Ascending aorta (tissue), 2 donors: ENCODE data around the gene ABTB2. TPM values are rescaled to one million over a fixed set of nuclear protein-coding genes. Genes with fewer than 3 reads are reported as not detected.

Experiments
- DNase-seq, 2 donors: peaks; one replicate each; pipeline ENCODE4 v3.0.0-alpha.2; 2019; ENCODE audit warnings: low spot score in 2 of 2
- H3K27ac ChIP-seq, 2 donors: fragments of 200-600 bp; sonication (generic); one replicate each; pipeline ENCODE4 v1.5.1; 2016 to 2017; ENCODE audit warnings: mild to moderate bottlenecking in 1 of 2
- H3K27me3 ChIP-seq: fragments of 200-600 bp; sonication (generic); one replicate; pipeline ENCODE4 v1.5.1; 2017
- H3K36me3 ChIP-seq, 2 donors: fragments of 200-600 bp; sonication (generic); one replicate each; pipeline ENCODE4 v1.5.1; 2016
- H3K4me1 ChIP-seq, 2 donors: fragments of 200-600 bp; sonication (generic); one replicate each; pipeline ENCODE4 v1.5.1; 2016 to 2017; ENCODE audit warnings: mild to moderate bottlenecking in 1 of 2
- H3K4me3 ChIP-seq, 2 donors: fragments of 200-600 bp; sonication (generic); one replicate each; pipeline ENCODE4 v1.5.1; 2016 to 2017; ENCODE audit warnings: mild to moderate bottlenecking in 1 of 2
- H3K9me3 ChIP-seq, 2 donors: fragments of 200-600 bp; sonication (generic); one replicate each; pipeline ENCODE4 v1.5.1; 2016
- intact Hi-C: fragments of 100-400 bp; cut with DNase I; formaldehyde crosslinking; loops from one replicate; pipeline ENCODE4 v1.15.1; 2023
- total RNA-seq: library from RNA; depleted of rRNA; stranded (reverse); fragments of >200 nt; gene quantifications from one replicate; pipeline ENCODE4 v1.1.0, GENCODE V29; 2016
- TF ChIP-seq, protein P1 (sequence below), 3 experiments: fragments of 200-600 bp in 2 of 3; fragments of 450-650 bp in 1 of 3; sonication (generic) in 2 of 3; IDR thresholded peaks; one replicate each; pipeline ENCODE4 v1.5.1; 2016 to 2019; ENCODE audit warnings: antibody characterized with exemption in 3 of 3, mild to moderate bottlenecking in 1 of 3, moderate library complexity in 1 of 3

The ABTB2 gene
- total RNA-seq, 1 donor from 2014 or later, result 7.9 TPM

DNA sequence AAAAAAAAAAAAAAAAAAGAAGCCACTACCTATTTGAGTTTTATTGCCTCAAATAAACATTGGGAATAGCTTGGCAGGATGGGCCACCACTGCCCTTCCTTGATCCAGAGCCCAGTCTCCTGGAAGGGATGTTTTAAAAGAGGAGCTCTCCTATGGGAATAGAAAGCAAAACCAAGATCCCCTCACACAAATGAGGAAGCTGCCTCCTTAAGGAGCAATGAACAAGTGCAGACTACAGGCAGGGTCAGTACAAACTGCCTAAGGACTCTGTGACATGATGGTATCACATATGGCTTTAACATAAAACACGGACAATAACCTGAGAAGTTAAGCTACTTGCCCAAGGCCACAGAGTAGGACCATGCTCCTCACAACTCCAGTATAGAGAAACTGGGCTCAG lies 131.6 kb downstream of the ABTB2 start:
- H3K36me3 ChIP-seq, result no peaks in the 10 kb centered on the region
- no peaks in the 10 kb centered on the region for H3K27me3 ChIP-seq
- intact Hi-C loops, result no loop called here
- no peak for DNase-seq
- TF ChIP-seq, protein P1, sequence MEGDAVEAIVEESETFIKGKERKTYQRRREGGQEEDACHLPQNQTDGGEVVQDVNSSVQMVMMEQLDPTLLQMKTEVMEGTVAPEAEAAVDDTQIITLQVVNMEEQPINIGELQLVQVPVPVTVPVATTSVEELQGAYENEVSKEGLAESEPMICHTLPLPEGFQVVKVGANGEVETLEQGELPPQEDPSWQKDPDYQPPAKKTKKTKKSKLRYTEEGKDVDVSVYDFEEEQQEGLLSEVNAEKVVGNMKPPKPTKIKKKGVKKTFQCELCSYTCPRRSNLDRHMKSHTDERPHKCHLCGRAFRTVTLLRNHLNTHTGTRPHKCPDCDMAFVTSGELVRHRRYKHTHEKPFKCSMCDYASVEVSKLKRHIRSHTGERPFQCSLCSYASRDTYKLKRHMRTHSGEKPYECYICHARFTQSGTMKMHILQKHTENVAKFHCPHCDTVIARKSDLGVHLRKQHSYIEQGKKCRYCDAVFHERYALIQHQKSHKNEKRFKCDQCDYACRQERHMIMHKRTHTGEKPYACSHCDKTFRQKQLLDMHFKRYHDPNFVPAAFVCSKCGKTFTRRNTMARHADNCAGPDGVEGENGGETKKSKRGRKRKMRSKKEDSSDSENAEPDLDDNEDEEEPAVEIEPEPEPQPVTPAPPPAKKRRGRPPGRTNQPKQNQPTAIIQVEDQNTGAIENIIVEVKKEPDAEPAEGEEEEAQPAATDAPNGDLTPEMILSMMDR (IDR thresholded peaks at IDR 0.05), result no peak
- no peak overlapping the region for H3K4me3 ChIP-seq
- no peak overlapping the region for H3K27ac ChIP-seq
- peaks cover 5 to 13% of the 10 kb centered on the region in 2 donors for H3K4me1 ChIP-seq
- H3K9me3 ChIP-seq, result no peaks in the 10 kb centered on the region

DNA sequence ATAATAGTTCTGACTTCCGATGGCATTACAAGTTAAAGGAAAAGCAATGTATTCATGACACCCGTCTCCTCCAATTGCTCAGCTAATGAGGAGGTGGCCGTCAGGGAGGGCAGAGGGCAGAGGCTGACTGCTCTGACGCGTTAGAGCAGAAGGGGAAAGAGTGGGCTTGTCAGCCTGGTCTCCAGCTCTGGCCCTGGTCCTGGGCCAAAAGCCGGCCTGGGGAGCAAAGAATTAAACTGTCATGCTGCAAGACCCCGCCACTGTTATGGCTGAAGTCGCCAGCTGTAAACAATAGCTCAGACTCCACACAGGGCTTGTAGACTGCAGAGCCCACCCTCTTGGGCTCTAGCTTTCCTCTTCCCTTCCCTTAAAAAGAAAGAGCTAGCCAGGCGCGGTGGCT lies 132.7 kb downstream of the ABTB2 start:
- Histone ChIP-seq H3K9me3 (no peaks in the 10 kb centered on the region), H3K27ac (no peak overlapping the region), H3K4me3 (no peak overlapping the region), H3K36me3 (no peaks in the 10 kb centered on the region), H3K27me3 (no peaks in the 10 kb centered on the region), H3K4me1 (peaks cover 5 to 13% of the 10 kb centered on the region in 2 donors)
- TF ChIP-seq, protein P1 (IDR thresholded peaks at IDR 0.05), result no peak
- intact Hi-C loops, result no loop called here
- no peak for DNase-seq

DNA sequence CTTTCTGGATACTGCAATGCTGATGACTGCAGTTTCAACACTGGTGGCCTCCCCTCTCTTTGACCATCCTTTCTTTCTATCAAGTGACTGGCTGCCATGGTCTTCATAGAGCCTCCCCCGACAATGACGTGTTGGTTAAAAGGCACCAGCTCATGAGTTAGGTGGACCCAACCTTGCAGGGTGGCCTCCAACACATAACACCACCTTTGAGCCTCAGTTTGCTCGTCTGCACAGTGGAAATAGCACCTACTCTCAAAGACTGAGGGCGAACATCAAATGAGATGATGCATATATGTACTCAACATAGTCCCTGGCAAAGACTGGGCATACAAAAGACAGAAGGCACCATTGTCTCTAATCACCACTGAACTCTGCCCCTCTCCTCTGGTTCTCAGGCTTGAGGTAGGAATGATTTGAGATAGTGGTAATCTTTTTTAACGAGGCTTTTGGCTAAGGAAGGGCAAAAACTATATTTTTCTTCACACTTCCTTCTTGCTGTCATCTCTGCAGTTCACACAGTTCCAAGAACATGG lies 133.3 kb downstream of the ABTB2 start:
- H3K9me3 ChIP-seq, result no peaks in the 10 kb centered on the region
- H3K4me1 ChIP-seq, result peaks cover 5 to 13% of the 10 kb centered on the region in 2 donors
- no peaks in the 10 kb centered on the region for H3K36me3 ChIP-seq
- TF ChIP-seq, protein P1 (IDR thresholded peaks at IDR 0.05), result no peak
- no peak overlapping the region for H3K4me3 ChIP-seq
- H3K27ac ChIP-seq, result no peak overlapping the region
- no peak for DNase-seq
- no peaks in the 10 kb centered on the region for H3K27me3 ChIP-seq
- intact Hi-C loops, result loop anchor here (5.0 kb wide), 1 partner anchor 38 kb away; no protein-coding TSS in a partner anchor

DNA sequence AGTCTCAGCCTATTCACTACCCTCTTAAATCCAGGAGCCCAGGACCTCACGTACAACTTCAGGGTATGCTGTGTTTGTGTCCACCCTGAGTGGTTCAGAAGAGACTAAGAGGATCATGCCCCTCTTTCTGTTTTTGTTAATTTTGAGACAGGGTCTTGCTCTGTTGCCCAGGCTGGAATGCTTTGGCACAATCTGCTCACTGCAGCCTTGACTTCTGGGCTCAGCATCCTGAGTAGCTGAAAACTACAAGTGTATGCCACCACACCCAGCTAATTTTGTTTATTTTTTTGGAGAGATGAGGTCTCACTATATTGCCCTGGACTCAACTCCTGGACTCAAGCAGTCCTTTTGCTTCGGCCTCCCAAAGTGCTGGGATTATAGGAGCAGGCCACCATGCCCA lies 133.9 kb downstream of the ABTB2 start:
- TF ChIP-seq, protein P1 (IDR thresholded peaks at IDR 0.05), result no peak
- H3K27ac ChIP-seq, result no peak overlapping the region
- no peaks in the 10 kb centered on the region for H3K27me3 ChIP-seq
- no peak overlapping the region for H3K4me3 ChIP-seq
- intact Hi-C loops, result loop anchor here (5.0 kb wide), 1 partner anchor 38 kb away; no protein-coding TSS in a partner anchor
- H3K9me3 ChIP-seq, result no peaks in the 10 kb centered on the region
- no peaks in the 10 kb centered on the region for H3K36me3 ChIP-seq
- peaks cover 5 to 13% of the 10 kb centered on the region in 2 donors for H3K4me1 ChIP-seq
- no peak for DNase-seq

DNA sequence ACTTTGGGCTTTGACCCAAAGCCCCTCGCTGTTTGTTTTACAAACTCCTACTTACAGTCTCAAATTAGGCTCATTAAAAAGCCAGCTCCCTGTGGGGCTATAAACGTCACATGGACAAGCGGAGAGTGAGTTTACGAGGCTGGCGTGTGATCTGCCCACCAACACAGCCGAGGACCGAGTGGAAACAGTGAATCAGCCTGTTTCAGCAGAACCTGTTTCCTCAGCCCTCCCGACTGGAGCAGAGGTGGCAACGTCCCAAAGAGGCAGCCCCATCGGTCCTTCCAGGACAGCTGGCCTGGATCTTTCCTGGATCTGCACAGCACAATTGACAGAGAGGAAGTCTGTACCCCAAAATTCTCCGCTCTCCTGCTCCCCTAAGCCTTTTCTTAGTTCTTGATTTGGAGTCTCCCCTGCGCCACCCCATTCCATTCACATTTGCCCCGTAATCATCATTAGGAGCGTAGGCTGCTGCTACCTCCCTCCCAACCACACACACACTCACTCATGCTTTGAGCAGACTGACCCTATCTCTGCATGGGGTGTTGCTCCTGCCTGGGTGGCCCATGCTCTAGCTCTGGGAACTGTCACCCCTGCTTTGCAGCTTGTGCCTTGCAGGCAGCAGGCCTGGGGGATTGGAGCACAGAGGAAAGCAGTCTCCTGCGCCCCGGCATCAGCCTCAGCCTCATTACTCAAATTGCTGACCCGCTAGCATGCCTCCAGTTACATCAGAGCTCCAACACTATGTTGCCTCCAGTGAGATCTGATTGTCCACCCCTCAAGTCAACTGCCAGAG lies 134.6 kb downstream of the ABTB2 start:
- Histone ChIP-seq H3K4me1 (peaks cover 5 to 13% of the 10 kb centered on the region in 2 donors), H3K36me3 (no peaks in the 10 kb centered on the region), H3K27me3 (no peaks in the 10 kb centered on the region), H3K9me3 (no peaks in the 10 kb centered on the region), H3K27ac (peak overlapping the region; percentile 75 to 82), H3K4me3 (no peak overlapping the region)
- TF ChIP-seq, protein P1 (IDR thresholded peaks at IDR 0.05), result no peak
- intact Hi-C loops, result loop anchor here (5.0 kb wide), 1 partner anchor 39 kb away; no protein-coding TSS in a partner anchor
- DNase-seq, result peak; percentile 39 to 88
